GM23338 (cell line): ENCODE results near the gene LCMT1.
"Not testable (repeated sequence)": the region's sequence is repeated elsewhere in the genome, so short reads cannot be mapped to it uniquely, and the experiment has no call there.

Source experiments
- CREB1 ChIP-seq: fragments of 250-450 bp; sonication (Bioruptor Pico); IDR thresholded peaks from 2 replicates; pipeline ENCODE4 v1.5.0; 2020; ENCODE audit warnings: low read depth, mild to moderate bottlenecking, moderate library complexity
- ETS1 ChIP-seq: IDR thresholded peaks from 2 replicates; pipeline ENCODE4 v1.6.1; 2016; ENCODE audit warnings: antibody characterized with exemption
- EZH2 ChIP-seq: fragments of 200-600 bp; sonication (generic); IDR thresholded peaks from one replicate; pipeline ENCODE4 v1.8.0; 2017; ENCODE audit warnings: antibody characterized with exemption, mild to moderate bottlenecking, low read depth; ENCODE audit not compliant: unreplicated experiment
- JUNB ChIP-seq: IDR thresholded peaks from one replicate; pipeline ENCODE4 v1.6.1; 2016; ENCODE audit warnings: antibody characterized with exemption; ENCODE audit not compliant: unreplicated experiment
- POLR2AphosphoS5 ChIP-seq: IDR thresholded peaks from 2 replicates; pipeline ENCODE4 v1.6.1; 2016; ENCODE audit warnings: antibody characterized with exemption, low read depth
- REST ChIP-seq: IDR thresholded peaks from one replicate; pipeline ENCODE4 v1.6.1; 2018; ENCODE audit warnings: antibody characterized with exemption; ENCODE audit not compliant: unreplicated experiment
- STAT1 ChIP-seq: IDR thresholded peaks from one replicate; pipeline ENCODE4 v1.6.1; 2016; ENCODE audit warnings: antibody characterized with exemption; ENCODE audit not compliant: unreplicated experiment
- TF ChIP-seq, protein P1 (sequence below), 2 experiments: fragments of 200-600 bp in 1 of 2; sonication (generic) in 1 of 2; conservative IDR thresholded peaks; 2 replicates each; pipeline versions ENCODE4 v1.5.1 to v1.6.1; 2016 to 2017; ENCODE audit warnings: antibody characterized with exemption in 2 of 2, low read depth in 2 of 2, mild to moderate bottlenecking in 2 of 2, moderate library complexity in 1 of 2

GRCh38 chr16:25064281-25064680, 47.3 kb upstream of the LCMT1 start:
- TF ChIP-seq, protein P1, sequence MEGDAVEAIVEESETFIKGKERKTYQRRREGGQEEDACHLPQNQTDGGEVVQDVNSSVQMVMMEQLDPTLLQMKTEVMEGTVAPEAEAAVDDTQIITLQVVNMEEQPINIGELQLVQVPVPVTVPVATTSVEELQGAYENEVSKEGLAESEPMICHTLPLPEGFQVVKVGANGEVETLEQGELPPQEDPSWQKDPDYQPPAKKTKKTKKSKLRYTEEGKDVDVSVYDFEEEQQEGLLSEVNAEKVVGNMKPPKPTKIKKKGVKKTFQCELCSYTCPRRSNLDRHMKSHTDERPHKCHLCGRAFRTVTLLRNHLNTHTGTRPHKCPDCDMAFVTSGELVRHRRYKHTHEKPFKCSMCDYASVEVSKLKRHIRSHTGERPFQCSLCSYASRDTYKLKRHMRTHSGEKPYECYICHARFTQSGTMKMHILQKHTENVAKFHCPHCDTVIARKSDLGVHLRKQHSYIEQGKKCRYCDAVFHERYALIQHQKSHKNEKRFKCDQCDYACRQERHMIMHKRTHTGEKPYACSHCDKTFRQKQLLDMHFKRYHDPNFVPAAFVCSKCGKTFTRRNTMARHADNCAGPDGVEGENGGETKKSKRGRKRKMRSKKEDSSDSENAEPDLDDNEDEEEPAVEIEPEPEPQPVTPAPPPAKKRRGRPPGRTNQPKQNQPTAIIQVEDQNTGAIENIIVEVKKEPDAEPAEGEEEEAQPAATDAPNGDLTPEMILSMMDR (conservative IDR thresholded peaks at IDR 0.05; ENCODE audit: low read depth in 2 of 2) = not testable (repeated sequence)
- not testable (repeated sequence) for TF ChIP-seq JUNB; POLR2AphosphoS5; EZH2; ETS1; REST; STAT1; CREB1 (CRISPR knock-in tag)
